ENCODE results near the gene PRUNE2. TPM values are rescaled to one million over a fixed set of nuclear protein-coding genes. Genes with fewer than 3 reads are reported as not detected.

PRUNE2 gene
- total and polyA plus RNA-seq, 4 donors = 1.3 to 4.5 (median 1.6) TPM

- H3K27ac ChIP-seq (ENCODE audit: low read depth in 1 of 2, low read length in 2 of 2) = no peak overlapping the region
- H3K4me1 ChIP-seq (ENCODE audit: control insufficient read depth in 4 of 4, insufficient read depth in 4 of 4, low read length in 3 of 4) = no peaks in the 10 kb centered on the region
- no peak overlapping the region for H3K9ac ChIP-seq (ENCODE audit: low read depth in 1 of 2, low read length in 2 of 2)
- no peaks in the 10 kb centered on the region for H3K36me3 ChIP-seq (ENCODE audit: control insufficient read depth in 4 of 4, insufficient read depth in 3 of 4, low read depth in 1 of 4, low read length in 3 of 4)
- no peaks in the 10 kb centered on the region for H3K27me3 ChIP-seq (ENCODE audit: control insufficient read depth in 4 of 4, insufficient read depth in 4 of 4, low read length in 3 of 4)
- TF ChIP-seq FOXA1 (IDR thresholded peaks at IDR 0.05) (no peak), EGR1 (IDR thresholded peaks at IDR 0.05; ENCODE audit: low read depth in 2 of 2) (no peak), TAF1 (conservative IDR thresholded peaks at IDR 0.05) (no peak)
- DNase-seq (ENCODE audit: low spot score) = no peak
- H3K9me3 ChIP-seq (ENCODE audit: control insufficient read depth in 4 of 4, low read length in 3 of 4) = no peaks in the 10 kb centered on the region
- no peak overlapping the region for H3K4me3 ChIP-seq (ENCODE audit: low read depth in 1 of 3, low read length in 3 of 3)
- 69% methylated on average over 4 of the region's 4 CpGs for WGBS
Observed at GRCh38 chr9:76758476-76758875, 147.4 kb downstream of the PRUNE2 start.

GRCh38 chr9:76756941-76757673 lies 148.8 kb downstream of the PRUNE2 start:
- Histone ChIP-seq H3K4me3 (ENCODE audit: low read depth in 1 of 3, low read length in 3 of 3) (no peak overlapping the region), H3K9me3 (ENCODE audit: control insufficient read depth in 4 of 4, low read length in 3 of 4) (no peaks in the 10 kb centered on the region), H3K4me1 (ENCODE audit: control insufficient read depth in 4 of 4, insufficient read depth in 4 of 4, low read length in 3 of 4) (no peaks in the 10 kb centered on the region), H3K27me3 (ENCODE audit: control insufficient read depth in 4 of 4, insufficient read depth in 4 of 4, low read length in 3 of 4) (no peaks in the 10 kb centered on the region), H3K9ac (ENCODE audit: low read depth in 1 of 2, low read length in 2 of 2) (no peak overlapping the region), H3K36me3 (ENCODE audit: control insufficient read depth in 4 of 4, insufficient read depth in 3 of 4, low read depth in 1 of 4, low read length in 3 of 4) (no peaks in the 10 kb centered on the region), H3K27ac (ENCODE audit: low read depth in 1 of 2, low read length in 2 of 2) (no peak overlapping the region)
- 82% methylated on average over 3 of the region's 3 CpGs for WGBS
- DNase-seq (ENCODE audit: low spot score) = no peak
- no peak for TF ChIP-seq GABPA (IDR thresholded peaks at IDR 0.05 in 1 of 2, conservative IDR thresholded peaks at IDR 0.05 in 1 of 2)
- TF ChIP-seq HNF4A (conservative IDR thresholded peaks at IDR 0.05) = no peak
- no peak for TF ChIP-seq TAF1 (conservative IDR thresholded peaks at IDR 0.05)
- TF ChIP-seq RXRA (IDR thresholded peaks at IDR 0.05) = no peak
- no peak for TF ChIP-seq FOXA1 (IDR thresholded peaks at IDR 0.05)
- no peak for TF ChIP-seq RAD21 (IDR thresholded peaks at IDR 0.05)
- no peak for TF ChIP-seq YY1 (IDR thresholded peaks at IDR 0.05)
- TF ChIP-seq HNF4G (IDR thresholded peaks at IDR 0.05) = no peak
- TF ChIP-seq, protein P1, sequence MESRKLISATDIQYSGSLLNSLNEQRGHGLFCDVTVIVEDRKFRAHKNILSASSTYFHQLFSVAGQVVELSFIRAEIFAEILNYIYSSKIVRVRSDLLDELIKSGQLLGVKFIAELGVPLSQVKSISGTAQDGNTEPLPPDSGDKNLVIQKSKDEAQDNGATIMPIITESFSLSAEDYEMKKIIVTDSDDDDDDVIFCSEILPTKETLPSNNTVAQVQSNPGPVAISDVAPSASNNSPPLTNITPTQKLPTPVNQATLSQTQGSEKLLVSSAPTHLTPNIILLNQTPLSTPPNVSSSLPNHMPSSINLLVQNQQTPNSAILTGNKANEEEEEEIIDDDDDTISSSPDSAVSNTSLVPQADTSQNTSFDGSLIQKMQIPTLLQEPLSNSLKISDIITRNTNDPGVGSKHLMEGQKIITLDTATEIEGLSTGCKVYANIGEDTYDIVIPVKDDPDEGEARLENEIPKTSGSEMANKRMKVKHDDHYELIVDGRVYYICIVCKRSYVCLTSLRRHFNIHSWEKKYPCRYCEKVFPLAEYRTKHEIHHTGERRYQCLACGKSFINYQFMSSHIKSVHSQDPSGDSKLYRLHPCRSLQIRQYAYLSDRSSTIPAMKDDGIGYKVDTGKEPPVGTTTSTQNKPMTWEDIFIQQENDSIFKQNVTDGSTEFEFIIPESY (IDR thresholded peaks at IDR 0.05) = no peak
- no peak for TF ChIP-seq SP1 (IDR thresholded peaks at IDR 0.05)
- no peak for TF ChIP-seq JUND (IDR thresholded peaks at IDR 0.05)
- TF ChIP-seq REST (IDR thresholded peaks at IDR 0.05) = no peak
- no peak for TF ChIP-seq FOXA2 (IDR thresholded peaks at IDR 0.05)
- TF ChIP-seq MAX (IDR thresholded peaks at IDR 0.05) = no peak
- TF ChIP-seq, protein P2, sequence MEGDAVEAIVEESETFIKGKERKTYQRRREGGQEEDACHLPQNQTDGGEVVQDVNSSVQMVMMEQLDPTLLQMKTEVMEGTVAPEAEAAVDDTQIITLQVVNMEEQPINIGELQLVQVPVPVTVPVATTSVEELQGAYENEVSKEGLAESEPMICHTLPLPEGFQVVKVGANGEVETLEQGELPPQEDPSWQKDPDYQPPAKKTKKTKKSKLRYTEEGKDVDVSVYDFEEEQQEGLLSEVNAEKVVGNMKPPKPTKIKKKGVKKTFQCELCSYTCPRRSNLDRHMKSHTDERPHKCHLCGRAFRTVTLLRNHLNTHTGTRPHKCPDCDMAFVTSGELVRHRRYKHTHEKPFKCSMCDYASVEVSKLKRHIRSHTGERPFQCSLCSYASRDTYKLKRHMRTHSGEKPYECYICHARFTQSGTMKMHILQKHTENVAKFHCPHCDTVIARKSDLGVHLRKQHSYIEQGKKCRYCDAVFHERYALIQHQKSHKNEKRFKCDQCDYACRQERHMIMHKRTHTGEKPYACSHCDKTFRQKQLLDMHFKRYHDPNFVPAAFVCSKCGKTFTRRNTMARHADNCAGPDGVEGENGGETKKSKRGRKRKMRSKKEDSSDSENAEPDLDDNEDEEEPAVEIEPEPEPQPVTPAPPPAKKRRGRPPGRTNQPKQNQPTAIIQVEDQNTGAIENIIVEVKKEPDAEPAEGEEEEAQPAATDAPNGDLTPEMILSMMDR (IDR thresholded peaks at IDR 0.05; ENCODE audit: low read depth, low read length, missing input control) = no peak
- TF ChIP-seq, protein P3, sequence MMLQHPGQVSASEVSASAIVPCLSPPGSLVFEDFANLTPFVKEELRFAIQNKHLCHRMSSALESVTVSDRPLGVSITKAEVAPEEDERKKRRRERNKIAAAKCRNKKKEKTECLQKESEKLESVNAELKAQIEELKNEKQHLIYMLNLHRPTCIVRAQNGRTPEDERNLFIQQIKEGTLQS (IDR thresholded peaks at IDR 0.05) = no peak
- TF ChIP-seq EGR1 (IDR thresholded peaks at IDR 0.05; ENCODE audit: low read depth in 2 of 2) = no peak
- TF ChIP-seq NR2F2 (IDR thresholded peaks at IDR 0.05) = no peak
